Activated CD4-positive, CD25-positive, alpha-beta regulatory T cell treated with anti-CD3 and anti-CD28 coated beads, Interleukin-2, amount 50 U/mL, for 16 hours (primary cell): Measurements from ENCODE around the gene NRG2.

Source experiments
- DNase-seq: peaks from one replicate; pipeline ENCODE4 v3.0.0-alpha.2; 2020; ENCODE audit warnings: low read depth, low spot score

The NRG2 gene

GRCh38 chr5:139882316-139882715 lies 160.8 kb downstream of the NRG2 start:
- DNase-seq = no peak

- no peak for DNase-seq
These were observed 161.9 kb downstream of the NRG2 start for GRCh38 chr5:139881143-139881733.

GRCh38 chr5:139880416-139881142 lies 162.5 kb downstream of the NRG2 start:
- DNase-seq = no peak

GRCh38 chr5:139878093-139878492 lies 165.0 kb downstream of the NRG2 start:
- DNase-seq = no peak

GRCh38 chr5:139877129-139877597 lies 165.9 kb downstream of the NRG2 start:
- no peak for DNase-seq

- no peak for DNase-seq
These were observed 167.1 kb downstream of the NRG2 start for GRCh38 chr5:139875957-139876356.

- DNase-seq = no peak
These were observed 170.0 kb downstream of the NRG2 start for GRCh38 chr5:139872851-139873794.

- DNase-seq = no peak
These were observed 170.9 kb downstream of the NRG2 start for GRCh38 chr5:139872052-139872766.

- DNase-seq = no peak
These were observed 171.5 kb downstream of the NRG2 start for GRCh38 chr5:139871614-139872013.

- no peak for DNase-seq
These were observed 172.4 kb downstream of the NRG2 start for GRCh38 chr5:139870677-139871076.

GRCh38 chr5:139869042-139869790 lies 173.9 kb downstream of the NRG2 start:
- no peak for DNase-seq

GRCh38 chr5:139867581-139867980 lies 175.5 kb downstream of the NRG2 start:
- no peak for DNase-seq

- DNase-seq = no peak
These were observed 176.0 kb downstream of the NRG2 start for GRCh38 chr5:139867109-139867508.

GRCh38 chr5:139864716-139865483 lies 178.2 kb downstream of the NRG2 start:
- DNase-seq = no peak

- peak; percentile 17 for DNase-seq
These were observed 179.1 kb downstream of the NRG2 start for GRCh38 chr5:139863855-139864558.

GRCh38 chr5:139863361-139863760 lies 179.7 kb downstream of the NRG2 start:
- no peak for DNase-seq

GRCh38 chr5:139862803-139863202 lies 180.3 kb downstream of the NRG2 start:
- DNase-seq = no peak

- DNase-seq = no peak
These were observed 180.8 kb downstream of the NRG2 start for GRCh38 chr5:139862313-139862712.

- no peak for DNase-seq
These were observed 181.3 kb downstream of the NRG2 start for GRCh38 chr5:139861889-139862207.
